Liver (tissue), 9 donors: ENCODE measurements around the gene KPNA5. TPM values are rescaled to one million over a fixed set of nuclear protein-coding genes. Genes with fewer than 3 reads are reported as not detected.
"Not testable (repeated sequence)": the region's sequence is repeated elsewhere in the genome, so short reads cannot be mapped to it uniquely, and the experiment has no call there.

Source experiments
- DNase-seq: peaks from one replicate; pipeline ENCODE4 v3.0.0-alpha.2; 2017; ENCODE audit warnings: low spot score
- H3K27ac ChIP-seq, 2 donors: one replicate each; pipeline ENCODE4 v1.7.0; 2013; ENCODE audit warnings: inconsistent platforms in 2 of 2, low read length in 2 of 2, control low read depth in 1 of 2, low read depth in 1 of 2, mild to moderate bottlenecking in 1 of 2
- H3K27me3 ChIP-seq, 4 donors: one replicate each; pipeline versions ENCODE4 v1.6.1 to v1.7.0; 2013; ENCODE audit warnings: low read length in 3 of 4, inconsistent platforms in 1 of 4, mild to moderate bottlenecking in 1 of 4, moderate library complexity in 1 of 4; ENCODE audit not compliant: control insufficient read depth in 4 of 4, insufficient read depth in 4 of 4
- H3K36me3 ChIP-seq, 4 donors: one replicate each; pipeline versions ENCODE4 v1.6.1 to v1.7.0; 2013; ENCODE audit warnings: low read length in 3 of 4, mild to moderate bottlenecking in 3 of 4, low read depth in 1 of 4, moderate library complexity in 1 of 4; ENCODE audit not compliant: control insufficient read depth in 4 of 4, insufficient read depth in 3 of 4
- H3K4me1 ChIP-seq, 4 donors: one replicate each; pipeline versions ENCODE4 v1.6.1 to v1.7.0; 2013; ENCODE audit warnings: low read length in 3 of 4, mild to moderate bottlenecking in 3 of 4, moderate library complexity in 1 of 4; ENCODE audit not compliant: control insufficient read depth in 4 of 4, insufficient read depth in 4 of 4
- H3K4me3 ChIP-seq, 3 donors: one replicate each; pipeline versions ENCODE4 v1.6.1 to v1.7.0; 2013; ENCODE audit warnings: low read length in 3 of 3, control low read depth in 1 of 3, low read depth in 1 of 3, mild to moderate bottlenecking in 1 of 3
- H3K9ac ChIP-seq, 2 donors: one replicate each; pipeline ENCODE4 v1.7.0; 2013; ENCODE audit warnings: low read length in 2 of 2, mild to moderate bottlenecking in 2 of 2, moderate library complexity in 2 of 2, control low read depth in 1 of 2, low read depth in 1 of 2
- H3K9me3 ChIP-seq, 4 donors: one replicate each; pipeline versions ENCODE4 v1.6.1 to v1.7.0; 2013; ENCODE audit warnings: low read length in 3 of 4; ENCODE audit not compliant: control insufficient read depth in 4 of 4
- EGR1 ChIP-seq, 2 donors: IDR thresholded peaks; 2 replicates each; pipeline ENCODE4 v1.6.1; 2016 to 2018; ENCODE audit warnings: antibody characterized with exemption in 2 of 2, low read depth in 2 of 2
- FOXA2 ChIP-seq: IDR thresholded peaks from 2 replicates; pipeline ENCODE4 v1.6.1; 2016; ENCODE audit warnings: antibody characterized with exemption
- GABPA ChIP-seq, 2 donors: IDR thresholded peaks in 1 of 2; conservative IDR thresholded peaks in 1 of 2; 2 replicates each; pipeline ENCODE4 v1.6.1; 2016; ENCODE audit warnings: antibody characterized with exemption in 2 of 2, mild to moderate bottlenecking in 1 of 2, moderate library complexity in 1 of 2
- HNF4G ChIP-seq: IDR thresholded peaks from 2 replicates; pipeline ENCODE4 v1.6.1; 2016; ENCODE audit warnings: antibody characterized with exemption
- JUND ChIP-seq, 2 donors: IDR thresholded peaks; 2 replicates each; pipeline ENCODE4 v1.6.1; 2016; ENCODE audit warnings: antibody characterized with exemption in 2 of 2
- NR2F2 ChIP-seq: IDR thresholded peaks from 2 replicates; pipeline ENCODE4 v1.6.1; 2016; ENCODE audit warnings: antibody characterized with exemption
- TAF1 ChIP-seq: conservative IDR thresholded peaks from 2 replicates; pipeline ENCODE4 v1.6.1; 2016; ENCODE audit warnings: antibody characterized with exemption, mild to moderate bottlenecking
- WGBS: extraction: QIAGEN DNeasy Blood & Tissue Kit; methylation state at CpG from one replicate; pipeline ENCODE4 v1.1.7; 2013; 5-methylcytosine and 5-hydroxymethylcytosine counted together
- polyA plus RNA-seq, 2 donors: library from polyadenylated mRNA; stranded (reverse) in 1 of 2; unstranded in 1 of 2; fragments of 200-250 nt in 1 of 2; fragments of >200 nt in 1 of 2; fragmentation: Nextera tagmentation in 1 of 2; extraction: Ambion mirVana in 1 of 2; gene quantifications; one replicate each; pipeline versions ENCODE4 v1.2.1 to v1.2.3, GENCODE V29; 2013 to 2015
- total RNA-seq, 2 donors: library from RNA; depleted of rRNA; stranded (reverse); fragments of >200 nt; gene quantifications; one replicate each; pipeline ENCODE4 v1.2.3, GENCODE V29; 2014
- TF ChIP-seq, protein P1 (sequence below): IDR thresholded peaks from 2 replicates; pipeline ENCODE4 v1.6.1; 2016; ENCODE audit warnings: antibody characterized with exemption
- TF ChIP-seq, protein P2 (sequence below): IDR thresholded peaks from 2 replicates; pipeline ENCODE4 v1.6.1; 2016; ENCODE audit warnings: antibody characterized with exemption, mild to moderate bottlenecking
- donor health status: healthy.
- donor health status: healthy.
- donor health status: healthy.
- donor health status: healthy.
- donor health status: healthy.

Gene KPNA5
- total and polyA plus RNA-seq, 4 donors = 0.63 to 3.6 (median 2.3) TPM

DNA sequence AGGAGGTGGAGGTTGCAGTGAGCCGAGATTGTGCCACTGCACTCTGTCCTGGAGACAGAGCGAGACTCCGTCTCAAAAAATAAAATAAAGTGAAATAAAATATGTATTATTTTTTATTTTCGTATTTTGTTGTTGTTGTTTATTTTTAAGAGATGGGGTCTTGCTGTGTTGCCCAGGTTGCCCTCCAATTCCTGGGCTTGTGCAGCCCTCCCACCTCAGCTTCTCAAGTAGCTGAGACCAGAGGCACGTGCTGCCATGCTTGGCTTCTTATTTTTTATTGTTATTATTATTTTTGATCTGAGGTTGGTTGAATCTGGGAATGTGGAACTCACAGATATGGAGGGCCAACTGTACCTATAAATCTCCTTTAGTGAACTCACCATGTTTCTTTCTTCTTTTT is 10.1 kb downstream of the KPNA5 start:
- H3K4me1 ChIP-seq = no peaks in the 10 kb centered on the region
- no peaks in the 10 kb centered on the region for H3K27me3 ChIP-seq
- H3K27ac ChIP-seq = no peak overlapping the region
- TF ChIP-seq TAF1 = no peak
- H3K9ac ChIP-seq = no peak overlapping the region
- no peak overlapping the region for H3K4me3 ChIP-seq
- no peaks in the 10 kb centered on the region for H3K36me3 ChIP-seq
- WGBS = 98% methylated on average over 5 of the region's 5 CpGs
- no peaks in the 10 kb centered on the region for H3K9me3 ChIP-seq
- DNase-seq = no peak

DNA sequence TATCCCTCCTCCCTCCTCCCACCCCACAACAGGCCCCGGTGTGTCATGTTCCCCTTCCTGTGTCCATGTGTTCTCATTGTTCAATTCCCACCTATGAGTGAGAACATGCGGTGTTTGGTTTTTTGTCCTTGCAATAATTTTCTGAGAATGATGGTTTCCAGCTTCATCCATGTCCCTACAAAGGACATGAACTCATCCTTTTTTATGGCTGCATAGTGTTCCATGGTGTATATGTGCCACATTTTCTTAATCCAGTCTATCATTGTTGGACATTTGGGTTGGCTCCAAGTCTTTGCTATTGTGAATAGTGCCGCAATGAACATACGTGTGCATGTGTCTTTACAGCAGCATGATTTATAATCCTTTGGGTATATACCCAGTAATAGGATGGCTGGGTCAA is 11.9 kb downstream of the KPNA5 start:
- 100% methylated on average over 4 of the region's 4 CpGs for WGBS
- not testable (repeated sequence) for H3K27ac ChIP-seq, H3K9ac ChIP-seq, H3K4me1 ChIP-seq, H3K4me3 ChIP-seq, DNase-seq, H3K36me3 ChIP-seq, H3K27me3 ChIP-seq, H3K9me3 ChIP-seq

GRCh38 chr6:116693275-116693674 is 12.3 kb downstream of the KPNA5 start:
- H3K9ac ChIP-seq, H3K36me3 ChIP-seq, H3K9me3 ChIP-seq, H3K27ac ChIP-seq, H3K27me3 ChIP-seq, H3K4me1 ChIP-seq, DNase-seq, H3K4me3 ChIP-seq: not testable (repeated sequence)
- 94% methylated on average over 3 of the region's 3 CpGs for WGBS

GRCh38 chr6:116695401-116695800 is 14.4 kb downstream of the KPNA5 start:
- Histone ChIP-seq H3K9ac (no peak overlapping the region), H3K36me3 (peaks cover 0 to 3% (median 2%) of the 10 kb centered on the region in 4 donors), H3K27ac (no peak overlapping the region), H3K9me3 (no peaks in the 10 kb centered on the region), H3K27me3 (no peaks in the 10 kb centered on the region), H3K4me3 (no peak overlapping the region), H3K4me1 (no peaks in the 10 kb centered on the region)
- no peak for DNase-seq
- WGBS = 82% methylated on average over 2 of the region's 2 CpGs
- TF ChIP-seq, protein P1, sequence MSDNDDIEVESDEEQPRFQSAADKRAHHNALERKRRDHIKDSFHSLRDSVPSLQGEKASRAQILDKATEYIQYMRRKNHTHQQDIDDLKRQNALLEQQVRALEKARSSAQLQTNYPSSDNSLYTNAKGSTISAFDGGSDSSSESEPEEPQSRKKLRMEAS = no peak
- TF ChIP-seq EGR1 (IDR thresholded peaks at IDR 0.05; ENCODE audit: low read depth in 2 of 2) = no peak
- no peak for TF ChIP-seq TAF1
- TF ChIP-seq, protein P2, sequence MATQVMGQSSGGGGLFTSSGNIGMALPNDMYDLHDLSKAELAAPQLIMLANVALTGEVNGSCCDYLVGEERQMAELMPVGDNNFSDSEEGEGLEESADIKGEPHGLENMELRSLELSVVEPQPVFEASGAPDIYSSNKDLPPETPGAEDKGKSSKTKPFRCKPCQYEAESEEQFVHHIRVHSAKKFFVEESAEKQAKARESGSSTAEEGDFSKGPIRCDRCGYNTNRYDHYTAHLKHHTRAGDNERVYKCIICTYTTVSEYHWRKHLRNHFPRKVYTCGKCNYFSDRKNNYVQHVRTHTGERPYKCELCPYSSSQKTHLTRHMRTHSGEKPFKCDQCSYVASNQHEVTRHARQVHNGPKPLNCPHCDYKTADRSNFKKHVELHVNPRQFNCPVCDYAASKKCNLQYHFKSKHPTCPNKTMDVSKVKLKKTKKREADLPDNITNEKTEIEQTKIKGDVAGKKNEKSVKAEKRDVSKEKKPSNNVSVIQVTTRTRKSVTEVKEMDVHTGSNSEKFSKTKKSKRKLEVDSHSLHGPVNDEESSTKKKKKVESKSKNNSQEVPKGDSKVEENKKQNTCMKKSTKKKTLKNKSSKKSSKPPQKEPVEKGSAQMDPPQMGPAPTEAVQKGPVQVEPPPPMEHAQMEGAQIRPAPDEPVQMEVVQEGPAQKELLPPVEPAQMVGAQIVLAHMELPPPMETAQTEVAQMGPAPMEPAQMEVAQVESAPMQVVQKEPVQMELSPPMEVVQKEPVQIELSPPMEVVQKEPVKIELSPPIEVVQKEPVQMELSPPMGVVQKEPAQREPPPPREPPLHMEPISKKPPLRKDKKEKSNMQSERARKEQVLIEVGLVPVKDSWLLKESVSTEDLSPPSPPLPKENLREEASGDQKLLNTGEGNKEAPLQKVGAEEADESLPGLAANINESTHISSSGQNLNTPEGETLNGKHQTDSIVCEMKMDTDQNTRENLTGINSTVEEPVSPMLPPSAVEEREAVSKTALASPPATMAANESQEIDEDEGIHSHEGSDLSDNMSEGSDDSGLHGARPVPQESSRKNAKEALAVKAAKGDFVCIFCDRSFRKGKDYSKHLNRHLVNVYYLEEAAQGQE = no peak
- TF ChIP-seq HNF4G = no peak
- no peak for TF ChIP-seq GABPA (IDR thresholded peaks at IDR 0.05 in 1 of 2, conservative IDR thresholded peaks at IDR 0.05 in 1 of 2)
- TF ChIP-seq JUND (IDR thresholded peaks at IDR 0.05) = no peak
- TF ChIP-seq FOXA2 = no peak
- TF ChIP-seq NR2F2 = no peak
